Midbrain (tissue), 1 donor: ENCODE measurements around the gene ST3GAL2.

Experiments used
- DNase-seq: peaks from one replicate; lab custom pipeline; 2025; lab: John Stamatoyannopoulos, UW

ST3GAL2 gene

DNA sequence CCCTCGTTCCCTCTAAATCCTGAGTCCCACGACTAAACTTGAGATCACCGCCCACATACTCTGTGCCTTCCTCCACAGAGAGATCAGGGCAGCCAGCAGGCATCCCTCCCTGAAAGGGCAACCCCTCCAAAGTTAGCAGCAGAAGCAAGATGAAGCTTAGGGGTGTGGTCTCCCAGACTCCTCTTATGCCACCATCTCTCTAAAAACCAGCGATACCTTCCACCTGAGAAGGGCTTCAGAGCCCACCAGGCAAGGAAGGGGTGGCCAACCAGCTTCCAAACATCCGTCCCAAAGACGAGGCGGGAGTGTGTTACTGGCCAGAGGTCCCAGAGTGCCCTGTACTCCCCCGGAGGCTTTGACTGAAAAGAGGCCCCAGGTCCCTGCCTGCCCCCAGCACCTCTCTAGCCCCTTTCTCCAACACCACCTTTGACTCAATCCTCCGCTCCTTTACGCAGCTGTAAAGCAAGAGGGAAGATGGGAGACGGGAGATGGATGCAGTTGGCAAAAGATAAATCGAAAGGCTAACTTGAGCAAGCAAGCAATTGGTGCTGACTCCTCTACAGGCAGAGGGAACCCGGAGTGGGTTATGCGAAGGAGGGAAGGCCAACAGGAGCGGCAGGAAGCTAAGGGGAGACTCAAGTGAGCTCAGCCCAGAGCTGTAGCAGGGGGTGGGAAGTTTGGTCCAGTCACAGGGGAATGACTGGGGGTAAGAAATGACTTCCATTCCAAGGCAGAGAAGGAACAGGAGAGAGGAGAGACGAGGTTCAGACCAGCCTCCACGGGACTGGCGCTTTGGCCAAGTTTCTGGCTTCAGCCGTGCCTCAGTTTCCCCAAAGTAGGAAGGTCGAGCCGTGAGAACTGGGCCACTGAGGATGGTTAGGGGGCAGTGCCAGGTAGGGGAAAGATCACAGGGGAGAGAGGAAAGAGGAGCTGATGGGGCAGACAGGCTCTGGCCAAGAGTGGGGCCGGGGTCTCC is 1.0 kb downstream of the ST3GAL2 start:
- no peak for DNase-seq

DNA sequence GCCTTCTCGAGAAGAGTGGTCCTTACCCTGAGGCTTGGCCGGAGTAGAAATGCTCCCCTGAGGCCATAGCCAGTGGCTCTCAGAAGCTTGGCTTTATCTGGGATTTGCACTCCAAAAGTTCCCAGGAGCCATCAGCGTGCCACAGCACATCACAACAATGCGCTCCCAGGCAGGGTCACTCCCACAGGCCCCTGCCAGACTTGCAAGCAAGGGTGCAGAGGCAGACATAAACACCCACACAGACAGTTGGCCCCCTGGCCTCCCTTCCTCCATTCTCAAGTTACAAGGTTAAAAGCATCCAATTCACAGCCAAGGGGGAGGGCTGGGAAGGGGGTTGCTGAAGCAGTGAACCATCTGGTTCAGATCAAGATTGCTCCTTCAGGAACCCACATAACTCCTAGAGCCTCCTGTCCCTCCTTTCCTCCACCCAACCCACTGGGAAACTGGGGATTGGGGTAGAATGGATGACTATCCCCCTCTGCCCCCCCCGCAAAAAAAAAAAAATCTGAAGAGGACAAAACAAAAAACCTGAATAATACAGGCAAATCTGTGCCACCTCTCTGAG is 1.8 kb downstream of the ST3GAL2 start:
- DNase-seq: no peak

DNA sequence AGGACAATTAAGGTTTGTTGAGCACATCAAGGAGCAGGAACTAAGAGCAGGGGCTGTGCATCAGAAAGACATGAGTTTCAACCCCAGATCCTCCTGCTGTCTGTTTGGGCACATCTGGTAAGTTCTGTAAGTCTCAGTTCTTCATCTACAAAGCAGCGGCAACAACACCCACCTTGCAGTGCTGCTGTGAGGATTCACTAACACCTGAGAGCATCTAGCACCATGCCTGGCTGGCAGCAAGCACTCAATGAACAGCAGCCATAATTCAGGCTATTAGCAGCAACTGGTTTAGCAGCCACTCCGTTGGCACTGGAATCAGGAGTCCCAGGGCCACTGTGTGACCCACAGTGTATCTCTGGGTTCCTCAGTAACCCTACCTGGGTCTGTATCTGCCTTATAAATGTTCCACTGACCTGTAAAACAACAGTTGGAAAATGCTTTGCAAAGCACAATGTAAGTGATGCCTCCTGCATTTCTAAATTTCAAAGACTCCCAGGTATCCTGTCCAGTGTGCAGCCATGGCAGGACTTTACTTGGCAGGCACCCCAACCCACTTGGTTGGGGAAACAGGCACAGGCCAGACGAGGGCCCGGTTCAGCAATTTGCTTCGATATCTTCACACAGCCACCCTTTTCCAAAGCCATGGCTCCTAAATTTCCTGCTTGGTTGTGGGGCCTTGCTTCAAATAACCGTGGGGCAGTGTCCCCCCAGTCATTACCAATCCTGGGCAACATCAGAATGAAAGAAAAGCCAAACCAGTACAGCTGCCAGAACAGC is 4.2 kb downstream of the ST3GAL2 start:
- no peak for DNase-seq

DNA sequence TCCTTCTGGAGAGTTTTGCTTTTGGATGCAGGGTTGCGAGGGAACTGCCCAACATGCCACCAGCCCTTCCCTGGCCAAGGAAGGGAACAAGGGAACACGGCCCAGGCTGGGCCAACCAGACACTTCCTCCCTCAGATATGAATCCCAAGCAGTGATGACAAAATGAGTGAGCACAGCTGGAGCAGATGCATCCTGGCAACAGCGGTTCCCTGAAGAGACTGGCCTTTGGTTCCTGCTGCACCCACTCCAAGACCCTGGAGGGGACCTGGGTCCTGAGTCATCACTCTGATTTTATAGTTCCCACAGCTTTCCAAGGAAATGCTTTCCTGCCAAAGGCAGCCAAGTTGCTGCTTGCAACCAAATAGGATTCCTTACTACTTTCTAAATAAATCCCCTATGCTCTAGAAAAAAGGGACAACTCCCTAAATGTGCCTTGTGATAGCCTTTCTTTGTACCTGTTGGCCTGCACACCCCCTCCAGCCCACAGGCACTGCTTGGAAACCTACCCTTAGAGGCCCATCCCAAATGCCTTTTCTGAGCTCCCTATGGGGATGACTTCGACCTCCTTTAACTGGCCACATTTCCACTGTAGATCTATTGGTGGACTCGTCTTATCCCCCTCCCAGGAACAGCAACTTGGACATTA is 5.3 kb downstream of the ST3GAL2 start:
- DNase-seq: no peak

DNA sequence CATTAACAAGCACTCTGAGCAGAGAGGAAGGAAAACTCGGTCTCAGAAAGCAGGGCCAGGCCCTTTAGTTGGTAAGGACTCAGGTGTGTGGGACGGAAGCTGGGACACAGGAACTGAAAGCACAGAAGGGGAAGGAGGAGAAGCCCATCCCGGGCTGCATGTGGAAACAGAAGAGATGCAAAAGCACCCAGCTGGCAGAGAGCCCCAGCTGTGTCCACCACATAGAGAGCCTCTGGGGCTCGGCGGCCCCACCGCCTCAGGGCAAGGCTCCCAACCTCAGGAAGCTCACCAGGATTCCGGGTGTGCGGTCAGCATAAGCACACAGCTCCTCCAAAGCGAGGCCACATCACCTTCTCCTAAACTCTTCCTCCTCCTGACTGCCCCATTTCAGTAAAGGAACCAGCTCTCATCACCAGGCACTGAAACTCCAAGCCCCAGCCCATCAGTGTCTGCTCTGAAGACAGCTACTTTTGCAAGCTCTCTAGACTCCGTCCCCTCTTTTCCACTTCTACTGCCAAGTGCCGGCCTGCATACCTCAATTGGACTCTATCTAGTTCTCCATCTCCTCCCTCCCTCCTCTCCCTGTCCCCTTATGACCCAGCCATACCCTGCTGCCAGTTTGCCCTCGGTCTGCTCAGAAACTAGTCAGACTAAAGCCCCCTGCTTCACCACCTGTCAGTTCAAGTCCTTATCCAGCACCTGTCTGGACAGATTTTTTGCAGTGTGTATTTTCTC is 6.0 kb downstream of the ST3GAL2 start:
- DNase-seq: no peak

DNA sequence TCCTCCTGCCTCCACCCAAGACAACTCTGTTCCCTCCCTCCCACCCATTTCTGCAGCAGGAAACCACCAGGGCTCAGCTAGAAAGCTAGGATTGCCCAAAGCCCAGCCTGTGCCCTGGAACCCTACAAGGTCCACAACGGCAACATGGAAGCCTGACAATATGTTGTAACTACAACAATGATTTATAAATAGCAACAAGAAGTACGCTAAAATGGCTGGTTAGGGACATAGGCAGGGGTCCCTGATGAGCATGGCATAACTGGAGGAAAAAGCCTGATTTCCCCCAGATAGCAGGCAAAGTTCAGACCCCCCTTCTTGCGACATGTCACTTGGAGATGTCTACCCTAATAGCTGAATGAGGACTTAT is 6.6 kb downstream of the ST3GAL2 start:
- DNase-seq: no peak

DNA sequence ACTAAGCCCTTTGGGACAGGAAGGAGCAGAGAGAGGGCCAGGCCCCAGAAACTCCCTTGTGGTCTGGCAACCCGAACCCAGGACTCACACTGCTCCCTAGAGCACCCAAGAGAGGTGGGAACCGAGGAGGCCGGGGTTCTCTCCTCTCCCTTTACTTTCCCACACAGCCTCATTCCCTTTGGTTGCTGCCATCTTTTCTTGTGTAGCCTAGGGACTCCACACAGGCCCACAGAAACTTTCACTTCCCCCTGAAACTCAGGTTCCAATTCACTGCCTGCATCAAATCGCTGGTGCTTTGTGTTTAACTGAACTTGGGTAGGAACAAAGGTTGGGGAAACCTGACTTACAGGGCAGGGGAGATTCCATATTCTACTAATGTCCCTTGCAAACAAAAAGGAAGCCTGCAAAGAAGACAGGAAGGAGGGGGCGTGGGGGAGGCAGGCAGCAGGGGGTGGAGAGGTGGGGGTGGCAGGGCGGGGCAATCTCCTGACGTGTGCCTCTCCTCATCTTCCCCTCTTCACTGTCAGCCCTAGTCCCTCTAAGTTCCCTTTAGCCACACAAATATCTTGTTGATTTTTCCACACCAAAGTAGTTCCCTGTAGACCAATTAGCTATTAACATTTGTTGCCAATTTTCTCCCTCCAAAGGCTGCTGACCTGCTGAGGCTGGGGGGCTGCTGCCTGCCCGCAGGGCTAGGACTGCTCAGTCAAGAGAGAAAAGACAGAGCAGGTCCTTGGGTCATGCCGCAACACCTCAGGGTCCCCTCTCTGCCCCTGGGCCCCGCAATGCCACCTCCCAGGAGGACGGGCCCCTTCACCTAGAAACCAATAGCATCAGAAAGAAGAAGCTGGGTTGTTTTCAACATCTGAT is 8.0 kb downstream of the ST3GAL2 start:
- DNase-seq: no peak

DNA sequence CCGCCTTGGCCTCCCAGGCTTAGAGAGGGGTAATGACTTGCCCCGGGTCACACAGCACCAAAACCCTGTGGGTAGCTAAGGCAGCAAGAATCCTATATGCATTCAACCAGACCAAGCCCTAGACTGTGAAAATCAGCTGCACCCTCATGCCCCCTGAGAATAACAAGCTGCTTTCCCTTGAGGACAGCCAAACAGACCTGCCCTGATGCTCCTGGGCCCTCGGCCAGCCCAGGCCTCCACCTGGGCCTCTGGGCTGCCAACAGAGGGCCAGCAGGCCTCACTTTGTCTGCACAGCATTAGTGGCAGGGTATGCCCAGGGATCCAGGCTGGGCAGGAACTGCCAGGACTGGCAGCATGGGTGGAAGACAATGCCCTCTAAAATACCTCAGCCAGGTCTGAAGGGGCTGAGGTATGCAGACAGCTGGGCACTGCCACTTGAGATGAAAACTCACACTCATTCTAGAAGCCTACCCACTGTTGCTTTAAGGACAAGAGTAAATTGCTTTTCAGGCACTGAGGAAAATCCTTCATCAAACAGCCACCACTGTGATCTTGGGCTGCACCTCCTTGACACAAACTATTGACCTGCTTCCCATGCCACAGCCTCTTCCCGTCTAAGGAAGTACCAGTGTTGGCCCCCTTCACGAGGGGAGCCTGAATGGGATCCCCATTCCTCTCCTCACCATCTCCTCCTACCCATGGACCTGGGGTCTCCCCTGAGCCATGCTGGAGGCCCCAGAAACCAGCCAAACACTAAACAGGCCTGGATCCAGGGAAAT is 8.8 kb downstream of the ST3GAL2 start:
- DNase-seq: no peak

DNA sequence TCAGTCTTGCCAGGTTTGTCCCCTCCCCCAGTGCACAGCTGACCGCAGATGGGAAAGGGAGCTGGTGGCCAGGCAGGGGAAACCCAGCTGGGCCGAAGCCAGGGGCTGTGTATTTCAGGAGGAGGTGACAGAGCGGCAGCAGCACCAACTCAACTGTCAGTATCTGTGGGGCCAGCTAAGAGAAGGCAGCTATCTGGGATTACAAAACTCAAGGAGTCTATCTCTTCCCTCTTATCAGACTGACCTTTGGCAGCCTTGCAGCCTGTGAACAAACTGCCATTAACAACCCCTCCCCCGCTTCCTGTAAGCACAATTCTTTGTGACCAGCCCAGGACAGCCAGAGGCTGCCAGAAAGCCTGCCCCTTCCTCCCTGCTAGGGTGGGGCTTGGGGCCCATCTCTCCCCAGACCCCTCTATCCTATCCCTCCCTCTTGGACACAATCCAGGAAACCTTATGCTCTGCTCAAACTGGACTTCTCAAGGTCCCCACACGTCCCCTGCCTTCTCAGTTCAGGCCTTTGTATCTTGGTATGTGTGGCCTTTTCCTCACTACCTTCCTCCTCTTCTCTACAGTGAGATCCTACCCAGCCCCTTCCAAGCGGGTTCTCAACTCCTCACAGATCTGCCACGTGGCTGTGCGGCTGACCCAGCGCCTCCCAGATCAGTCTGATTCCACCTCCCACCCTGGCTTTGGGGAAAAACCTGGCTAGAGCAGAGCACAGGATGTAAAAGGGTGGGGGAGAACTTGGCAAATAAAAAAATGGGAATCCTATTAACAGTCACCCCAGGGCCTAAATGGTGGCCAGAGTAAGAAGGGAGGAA is 10.5 kb downstream of the ST3GAL2 start:
- DNase-seq: peak; percentile 52

DNA sequence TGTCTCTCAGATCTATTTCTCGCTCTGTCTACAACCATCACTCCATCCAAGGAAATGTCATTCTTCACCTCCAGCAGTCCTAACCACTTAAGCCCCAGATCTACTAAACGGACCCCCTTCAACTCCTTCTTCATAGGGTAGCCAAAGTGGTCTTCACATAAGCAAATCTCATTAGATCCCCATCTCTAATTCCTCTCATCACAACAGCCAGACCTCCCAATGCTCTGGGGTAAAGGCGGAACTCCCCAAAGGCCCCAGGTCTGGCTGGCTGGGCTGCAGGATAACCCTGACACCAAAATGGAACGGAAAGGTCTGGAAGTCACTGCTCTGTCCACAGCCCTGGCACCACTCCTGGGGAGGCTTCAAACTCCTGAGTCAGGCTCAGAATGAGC is 11.1 kb downstream of the ST3GAL2 start:
- DNase-seq: no peak

DNA sequence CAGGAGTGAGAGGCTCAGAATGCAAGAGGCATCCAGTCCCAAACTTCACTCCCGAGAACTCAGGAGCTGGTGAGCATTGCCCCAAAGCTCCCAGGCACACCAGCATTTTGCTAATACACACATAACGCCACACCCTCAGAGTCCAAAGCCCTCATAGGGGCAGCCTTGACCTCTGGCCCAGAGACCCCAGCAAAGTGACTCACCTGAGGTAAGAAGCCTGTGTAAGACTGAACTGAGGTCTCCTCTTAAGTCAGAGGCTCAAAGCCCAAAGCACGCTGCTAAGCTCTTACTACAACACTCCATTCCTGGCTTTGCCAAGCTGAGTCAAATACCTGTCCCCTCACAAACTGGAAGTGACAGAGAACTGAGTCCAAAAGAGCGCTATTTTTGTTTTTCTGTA is 16.4 kb downstream of the ST3GAL2 start:
- no peak for DNase-seq

DNA sequence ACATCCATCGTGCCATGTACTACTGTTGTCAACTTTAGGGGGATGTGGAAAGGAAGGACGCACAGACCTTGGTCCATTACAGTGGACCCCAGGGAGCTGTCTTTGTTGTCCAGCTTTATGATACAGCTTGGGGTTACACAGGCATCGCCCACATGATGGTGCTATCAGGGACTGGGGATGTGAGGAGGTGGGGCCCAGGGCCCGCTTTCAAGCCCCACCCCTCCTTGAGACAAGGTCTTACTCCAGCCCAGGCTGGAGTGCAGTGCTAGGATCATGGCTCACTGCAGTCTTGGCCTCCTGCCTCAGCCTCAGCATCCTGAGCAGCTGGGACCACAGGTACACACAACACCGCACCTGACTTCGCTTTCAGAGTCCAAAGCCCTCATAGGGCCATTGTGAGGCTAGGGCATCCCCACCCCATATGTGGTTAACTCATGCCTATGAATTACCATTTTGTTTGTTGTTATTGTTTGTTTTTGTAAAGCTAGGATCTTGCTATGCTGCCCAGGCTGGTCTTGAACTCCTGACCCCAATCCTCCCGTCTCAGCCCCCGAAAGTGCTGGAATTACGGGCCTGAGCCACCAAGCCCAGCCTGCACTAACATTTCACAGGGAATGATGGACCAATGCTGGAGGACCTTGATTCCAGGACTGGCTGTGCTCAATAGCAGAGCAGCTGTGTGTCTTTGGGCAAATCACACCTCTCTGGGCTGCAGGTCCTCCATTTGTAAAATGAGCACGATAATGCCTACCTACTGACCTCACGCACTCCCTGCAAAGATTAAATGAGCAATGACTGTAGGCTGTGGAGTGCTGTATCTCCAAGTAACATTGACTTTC is 17.2 kb downstream of the ST3GAL2 start:
- DNase-seq: no peak

DNA sequence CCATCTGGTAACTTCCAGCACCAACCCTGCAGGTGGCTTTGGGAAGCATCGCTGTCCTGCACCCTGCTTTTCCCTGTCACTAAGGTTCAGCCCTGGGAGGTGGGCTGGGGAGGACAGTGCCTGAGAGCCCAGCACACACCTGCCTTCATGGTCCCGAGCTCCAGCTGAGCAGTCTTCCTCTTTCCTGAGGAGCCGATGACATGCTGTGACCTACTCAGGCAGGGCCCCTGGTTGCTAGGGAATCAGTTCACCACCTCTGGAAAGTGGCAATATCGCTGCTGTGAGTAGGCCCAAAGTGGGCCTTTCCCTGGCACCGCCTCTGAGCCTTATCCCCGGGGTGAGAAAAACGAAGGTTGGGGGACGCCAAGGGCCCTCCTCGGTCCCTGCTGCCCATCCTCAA is 17.9 kb downstream of the ST3GAL2 start:
- no peak for DNase-seq

DNA sequence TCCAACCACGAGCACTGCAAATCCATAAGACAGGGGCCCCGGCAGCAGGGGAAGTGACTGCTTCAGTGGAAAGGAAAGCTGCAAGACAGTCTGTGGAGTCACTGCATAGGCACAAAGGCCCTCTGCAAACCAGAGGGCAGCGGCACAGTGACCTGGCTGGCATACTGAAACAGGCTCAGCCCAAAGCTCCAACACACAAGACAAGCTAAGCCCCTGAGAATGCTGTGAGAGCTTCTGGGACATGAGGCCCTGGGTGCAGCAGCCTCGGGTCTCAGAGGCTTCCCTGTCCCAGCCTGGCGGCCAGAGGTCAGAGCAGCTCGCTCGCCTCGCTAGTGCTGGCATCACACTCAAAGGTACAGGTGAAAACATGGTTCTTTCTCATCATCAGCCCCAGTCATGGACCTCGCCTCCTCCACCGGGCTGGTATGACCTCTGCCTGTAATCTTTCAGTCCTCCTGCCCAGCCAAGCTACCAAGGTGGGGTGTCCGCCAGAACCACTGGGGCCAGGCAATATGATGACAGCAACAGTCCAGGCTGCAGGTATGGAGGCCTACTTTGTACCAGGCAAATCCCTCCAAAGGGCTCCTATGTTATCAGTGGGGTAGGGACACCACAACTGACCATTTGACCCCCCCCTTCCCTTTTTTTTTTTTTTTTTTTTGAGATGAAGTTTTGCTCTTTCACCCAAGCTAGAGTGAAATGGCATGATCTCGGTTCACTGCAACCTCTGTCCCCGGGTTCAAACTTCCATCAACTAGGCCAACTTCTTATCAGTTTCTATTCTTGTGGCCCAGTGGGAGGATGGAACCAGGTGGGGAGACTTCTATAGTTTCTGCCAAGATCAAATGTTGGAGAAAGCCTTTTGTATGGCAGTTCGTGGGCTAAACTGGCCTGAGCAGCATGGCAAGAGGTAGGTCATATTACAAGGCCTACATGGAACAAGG is 19.2 kb downstream of the ST3GAL2 start:
- no peak for DNase-seq

DNA sequence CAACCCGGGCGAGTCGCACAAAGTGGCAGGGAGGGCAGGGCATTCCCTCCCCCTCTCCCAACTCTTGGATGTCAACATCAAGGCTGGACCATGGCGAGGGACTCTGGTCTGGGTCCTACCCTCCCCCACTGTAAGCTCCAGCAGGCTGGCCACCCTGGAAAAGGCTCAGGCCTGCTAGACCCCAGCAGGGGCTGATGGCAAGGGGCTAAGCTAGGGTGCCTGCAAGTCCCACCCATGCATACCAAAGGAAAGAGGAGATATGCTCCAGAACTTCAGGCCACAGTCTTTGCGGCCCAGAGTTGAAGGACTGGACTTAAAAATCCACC is 19.9 kb downstream of the ST3GAL2 start:
- DNase-seq: no peak

DNA sequence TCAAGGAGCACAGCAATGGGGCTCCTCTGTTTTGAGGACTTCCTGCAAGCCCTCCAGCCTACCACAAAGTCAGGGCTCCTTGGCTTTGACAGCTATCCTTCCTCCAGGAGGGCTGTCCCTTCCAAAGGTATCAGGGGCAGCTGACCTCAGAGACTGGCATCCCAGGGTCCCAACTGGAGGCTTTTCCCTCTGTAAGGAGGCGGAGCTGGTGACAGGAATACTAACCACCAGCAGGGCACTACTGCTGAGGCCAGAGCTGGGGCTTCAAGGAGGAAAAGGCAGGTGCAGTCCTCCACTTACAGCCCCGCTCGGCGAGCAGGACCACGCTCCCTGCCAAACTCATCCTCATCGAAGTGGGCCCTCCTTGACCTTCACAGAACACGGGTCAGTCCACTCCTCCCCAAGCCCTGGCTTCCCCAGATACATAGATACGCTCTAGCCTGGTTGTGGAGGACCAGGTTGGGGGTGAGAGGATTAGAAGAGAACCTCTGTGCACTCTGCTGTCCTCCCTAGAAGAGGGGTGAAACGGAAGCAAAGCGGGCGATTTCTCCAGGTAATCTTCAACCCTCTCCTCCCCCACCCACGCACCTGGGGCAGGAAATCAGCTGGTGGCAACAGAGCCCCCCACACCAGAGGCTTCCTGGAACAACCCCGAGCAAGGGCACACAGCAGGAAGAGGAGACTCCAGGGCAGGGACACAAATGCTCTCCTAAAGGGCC is 20.5 kb downstream of the ST3GAL2 start:
- DNase-seq: no peak
